ENCODE results near the gene CCDC146. TPM values are rescaled to one million over a fixed set of nuclear protein-coding genes. Genes with fewer than 3 reads are reported as not detected.
"Not testable (repeated sequence)": the region's sequence is repeated elsewhere in the genome, so short reads cannot be mapped to it uniquely, and the experiment has no call there.

CCDC146 gene, protein sequence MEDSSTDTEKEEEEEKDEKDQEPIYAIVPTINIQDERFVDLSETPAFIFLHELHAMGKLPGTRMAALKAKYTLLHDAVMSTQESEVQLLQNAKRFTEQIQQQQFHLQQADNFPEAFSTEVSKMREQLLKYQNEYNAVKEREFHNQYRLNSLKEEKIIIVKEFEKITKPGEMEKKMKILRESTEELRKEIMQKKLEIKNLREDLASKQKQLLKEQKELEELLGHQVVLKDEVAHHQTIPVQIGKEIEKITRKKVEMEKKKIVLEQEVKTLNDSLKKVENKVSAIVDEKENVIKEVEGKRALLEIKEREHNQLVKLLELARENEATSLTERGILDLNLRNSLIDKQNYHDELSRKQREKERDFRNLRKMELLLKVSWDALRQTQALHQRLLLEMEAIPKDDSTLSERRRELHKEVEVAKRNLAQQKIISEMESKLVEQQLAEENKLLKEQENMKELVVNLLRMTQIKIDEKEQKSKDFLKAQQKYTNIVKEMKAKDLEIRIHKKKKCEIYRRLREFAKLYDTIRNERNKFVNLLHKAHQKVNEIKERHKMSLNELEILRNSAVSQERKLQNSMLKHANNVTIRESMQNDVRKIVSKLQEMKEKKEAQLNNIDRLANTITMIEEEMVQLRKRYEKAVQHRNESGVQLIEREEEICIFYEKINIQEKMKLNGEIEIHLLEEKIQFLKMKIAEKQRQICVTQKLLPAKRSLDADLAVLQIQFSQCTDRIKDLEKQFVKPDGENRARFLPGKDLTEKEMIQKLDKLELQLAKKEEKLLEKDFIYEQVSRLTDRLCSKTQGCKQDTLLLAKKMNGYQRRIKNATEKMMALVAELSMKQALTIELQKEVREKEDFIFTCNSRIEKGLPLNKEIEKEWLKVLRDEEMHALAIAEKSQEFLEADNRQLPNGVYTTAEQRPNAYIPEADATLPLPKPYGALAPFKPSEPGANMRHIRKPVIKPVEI
- under 1 TPM in 5 of 6 donors, not detected in 1; 0.13 to 0.73 (median 0.52) TPM for polyA plus RNA-seq (ENCODE audit: low read depth in 6 of 6)

DNA sequence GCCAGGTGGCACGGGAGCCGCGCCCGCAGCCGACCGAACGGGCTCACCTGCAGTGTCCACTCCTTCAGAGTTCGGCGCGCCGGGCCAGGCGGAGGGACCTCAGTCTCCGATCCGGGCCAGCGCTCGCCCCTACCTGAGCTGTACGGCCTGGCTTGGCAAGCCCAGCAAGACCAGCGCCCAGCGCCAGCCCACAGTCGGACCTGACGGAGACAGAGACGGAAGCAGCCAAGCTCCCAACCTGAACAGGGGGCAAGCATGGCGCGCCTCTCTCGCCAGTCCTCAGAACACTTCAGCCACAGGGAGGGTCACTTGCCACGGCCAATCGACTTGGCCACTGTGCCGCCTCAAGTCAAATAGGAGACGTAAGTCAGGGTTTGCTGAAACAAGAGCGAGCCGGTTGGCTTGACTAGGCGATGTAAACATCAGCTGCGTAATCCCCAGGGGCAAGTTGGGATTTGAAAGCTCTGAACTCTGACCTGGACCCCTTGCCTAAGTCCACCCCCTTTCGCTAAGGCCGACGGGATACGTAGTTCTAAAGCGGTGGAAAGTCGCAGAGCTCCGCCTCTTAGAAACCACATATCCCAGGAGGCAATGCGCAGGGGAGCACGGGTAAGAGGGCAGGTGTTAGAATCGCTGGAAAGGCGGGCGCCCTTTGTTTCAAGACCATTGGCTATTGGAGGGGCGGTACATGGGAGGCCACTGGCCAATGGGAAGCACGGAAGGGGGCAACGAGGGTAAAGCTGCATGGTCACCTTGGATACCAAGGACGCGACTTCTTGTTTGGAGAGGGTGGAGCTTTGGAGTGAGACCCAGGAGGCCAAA is at the start of gene CCDC146:
TSS of gene CCDC146 (plus strand) at position 756 of the 822 bp plus-strand sequence. CDS start 45,054 bp downstream, outside the sequence.
- ATAC-seq (ENCODE audit: low read depth in 2 of 2): peak; percentile 94 to 95
- H3K9me3 Mint-ChIP-seq, H3K36me3 Mint-ChIP-seq, H3K27me3 Mint-ChIP-seq: not testable (repeated sequence)
- Mint-ChIP-seq H3K4me3 (peak within 1 kb of the TSS; percentile 74 to 95 (median 86)), H3K4me1 (peaks cover 6 to 11% (median 11%) of the 10 kb centered on the region in 3 donors), H3K27ac (peak within 1 kb of the TSS; percentile 30 to 98 (median 90))
- peak; percentile 96 for DNase-seq

DNA sequence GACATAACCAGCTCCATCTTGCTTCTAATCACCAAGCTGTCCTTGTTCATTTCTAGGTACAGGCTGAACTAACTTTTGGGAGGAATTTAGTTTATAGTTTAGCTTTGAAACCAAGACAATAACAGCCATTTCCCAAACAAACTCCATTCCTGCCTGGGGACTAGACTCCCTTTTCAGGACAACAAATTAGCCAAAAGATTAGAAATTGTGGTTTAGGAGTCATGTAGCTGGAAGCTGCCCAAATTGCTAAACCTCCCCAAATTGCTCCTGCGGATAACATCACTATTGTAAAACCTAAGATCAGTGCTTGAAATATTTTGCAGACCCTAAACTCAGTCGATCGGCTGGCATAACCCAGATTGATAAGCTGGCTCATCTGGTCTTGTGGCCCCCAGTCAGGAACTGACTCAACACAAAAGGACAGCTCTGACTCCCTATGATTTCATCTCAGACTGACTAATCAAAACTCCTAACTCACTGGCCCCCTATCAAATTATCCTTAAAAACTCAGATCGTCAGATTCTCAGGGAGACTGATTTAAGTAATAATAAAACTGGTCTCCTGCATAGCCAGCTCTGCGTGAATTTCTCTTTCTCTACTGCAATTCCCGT is 47.5 kb upstream of the CCDC146 start:
- H3K36me3 Mint-ChIP-seq: peaks cover 18 to 25% of the 10 kb centered on the region in 2 donors
- not testable (repeated sequence) for H3K27ac Mint-ChIP-seq; DNase-seq; H3K9me3 Mint-ChIP-seq; H3K27me3 Mint-ChIP-seq; H3K4me3 Mint-ChIP-seq; ATAC-seq (ENCODE audit: low read depth in 2 of 2); H3K4me1 Mint-ChIP-seq

DNA sequence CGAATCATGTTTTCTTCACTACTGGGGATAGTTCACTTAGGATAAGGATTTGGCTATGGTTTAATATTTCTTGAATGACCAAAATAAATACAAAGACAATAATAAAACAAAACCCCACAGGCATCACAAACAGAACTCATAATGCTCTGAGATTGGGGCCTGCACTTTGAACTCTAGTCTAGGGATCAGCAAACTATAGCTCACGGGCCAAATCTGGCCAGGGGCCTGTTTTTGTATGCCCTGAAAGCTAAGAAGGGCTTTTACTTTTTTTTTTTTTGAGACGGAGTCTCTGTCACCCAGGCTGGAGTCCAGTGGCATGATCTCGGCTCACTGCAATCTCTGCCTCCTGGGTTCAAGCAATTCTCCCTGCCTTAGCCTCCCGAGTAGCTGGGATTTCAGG is 45.4 kb upstream of the CCDC146 start:
- H3K27me3 Mint-ChIP-seq; ATAC-seq (ENCODE audit: low read depth in 2 of 2); H3K27ac Mint-ChIP-seq; H3K9me3 Mint-ChIP-seq; H3K4me1 Mint-ChIP-seq; DNase-seq; H3K4me3 Mint-ChIP-seq: not testable (repeated sequence)
- H3K36me3 Mint-ChIP-seq: peaks cover 13 to 18% of the 10 kb centered on the region in 2 donors

DNA sequence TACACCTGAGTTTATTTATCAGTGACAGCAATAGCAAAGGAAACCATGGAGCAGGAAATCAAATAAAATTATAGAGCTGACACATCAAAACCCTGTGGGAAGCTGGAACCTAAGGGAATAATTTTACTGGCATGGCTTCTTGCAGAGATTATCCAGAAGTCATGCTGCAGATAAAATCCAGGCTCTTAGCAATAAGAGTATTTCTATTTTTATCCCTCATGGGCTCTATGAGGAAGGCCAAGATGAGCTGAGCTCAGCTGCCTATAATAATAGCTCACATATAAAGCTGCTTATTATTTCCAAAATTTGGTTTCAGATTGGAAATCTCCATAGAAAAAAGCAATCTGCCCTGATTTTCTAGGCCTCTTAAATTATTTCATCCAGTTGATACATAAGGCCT is 43.3 kb upstream of the CCDC146 start:
- not testable (repeated sequence) for H3K27me3 Mint-ChIP-seq; DNase-seq; ATAC-seq (ENCODE audit: low read depth in 2 of 2); H3K9me3 Mint-ChIP-seq; H3K27ac Mint-ChIP-seq; H3K4me1 Mint-ChIP-seq; H3K4me3 Mint-ChIP-seq
- peaks cover 14 to 15% of the 10 kb centered on the region in 2 donors for H3K36me3 Mint-ChIP-seq

DNA sequence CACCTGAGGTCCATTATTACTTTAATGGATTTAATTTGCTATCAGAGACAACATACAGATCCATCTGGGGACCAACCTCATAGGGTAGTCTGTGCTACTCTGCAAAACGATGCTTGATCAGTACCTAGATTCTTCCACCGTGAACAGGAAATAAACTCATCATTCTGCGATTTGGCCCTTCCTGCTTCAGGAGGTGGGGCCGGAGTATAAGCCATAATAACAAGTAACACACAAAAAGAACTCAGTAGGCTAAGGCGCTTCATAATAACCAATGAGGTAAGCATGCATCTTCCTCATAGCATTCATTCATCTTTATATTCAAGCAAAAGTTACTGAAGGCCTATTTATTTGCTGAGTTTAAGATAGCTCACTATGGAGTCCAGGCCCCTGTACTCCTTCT is 42.8 kb upstream of the CCDC146 start:
- H3K27ac Mint-ChIP-seq; ATAC-seq (ENCODE audit: low read depth in 2 of 2); DNase-seq; H3K9me3 Mint-ChIP-seq; H3K4me3 Mint-ChIP-seq; H3K27me3 Mint-ChIP-seq; H3K4me1 Mint-ChIP-seq: not testable (repeated sequence)
- H3K36me3 Mint-ChIP-seq: peaks cover 10 to 11% of the 10 kb centered on the region in 2 donors

DNA sequence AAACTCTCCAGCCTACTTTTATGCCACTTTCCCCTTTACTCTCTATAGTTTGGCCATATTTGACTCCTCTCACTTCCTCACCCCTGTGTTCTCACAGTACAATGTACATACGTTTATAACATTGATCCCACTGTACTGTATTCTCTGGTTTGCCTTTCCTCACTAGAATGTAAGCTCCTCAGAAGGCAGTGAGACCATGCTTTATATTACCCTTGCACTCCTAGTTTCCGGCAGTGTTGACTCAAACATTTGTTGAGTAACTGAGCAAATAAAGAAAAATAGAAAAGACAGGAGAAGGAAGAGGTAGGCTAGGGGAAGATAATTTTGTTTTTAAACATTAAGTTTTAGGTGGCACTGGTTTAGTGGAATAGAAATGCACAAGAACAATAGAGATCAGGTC is 42.2 kb upstream of the CCDC146 start:
- H3K27ac Mint-ChIP-seq: peak overlapping the region in 1 of 6 donors; percentile 54
- not testable (repeated sequence) for H3K9me3 Mint-ChIP-seq; H3K4me1 Mint-ChIP-seq; H3K36me3 Mint-ChIP-seq; H3K4me3 Mint-ChIP-seq; H3K27me3 Mint-ChIP-seq; DNase-seq; ATAC-seq (ENCODE audit: low read depth in 2 of 2)

DNA sequence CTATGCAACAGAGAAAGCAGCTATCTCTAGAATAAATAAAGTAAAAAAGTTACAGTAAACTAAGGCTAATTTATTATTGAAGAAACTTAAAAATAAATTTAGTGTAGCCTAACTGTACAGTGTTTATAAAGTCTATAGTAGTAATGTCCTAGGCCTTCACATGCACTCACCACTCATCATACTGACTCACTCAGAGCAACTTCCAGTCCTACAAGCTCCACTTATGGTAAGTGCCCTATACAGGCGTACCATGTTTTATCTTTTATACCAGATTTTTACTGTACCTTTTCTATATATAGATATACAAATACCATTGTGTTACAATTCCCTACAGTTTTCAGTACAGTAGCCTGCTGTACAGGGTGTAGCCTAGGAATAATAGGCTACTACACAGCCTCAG is 40.2 kb upstream of the CCDC146 start:
- H3K9me3 Mint-ChIP-seq; H3K36me3 Mint-ChIP-seq; H3K27me3 Mint-ChIP-seq; DNase-seq; H3K27ac Mint-ChIP-seq; ATAC-seq (ENCODE audit: low read depth in 2 of 2); H3K4me3 Mint-ChIP-seq; H3K4me1 Mint-ChIP-seq: not testable (repeated sequence)

DNA sequence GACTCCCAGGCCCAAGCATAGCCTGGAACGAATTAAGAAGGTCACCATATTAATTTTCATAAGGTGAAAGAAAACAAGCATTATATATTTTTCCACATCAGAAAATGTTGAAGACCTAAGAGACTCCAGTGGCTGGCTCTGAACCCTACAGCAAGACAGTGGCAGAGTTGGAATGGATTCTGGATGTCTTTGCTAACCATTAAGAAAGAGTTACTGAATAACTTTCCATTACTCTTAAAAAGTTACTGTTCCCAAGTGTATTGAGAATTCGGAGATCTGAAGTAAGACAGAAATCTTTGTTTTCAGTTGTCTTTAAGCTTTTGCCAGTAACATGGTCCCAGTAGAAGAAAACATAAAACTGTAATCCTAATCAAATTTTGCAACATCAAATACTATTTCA is 30.1 kb upstream of the CCDC146 start:
- DNase-seq; H3K27me3 Mint-ChIP-seq; H3K27ac Mint-ChIP-seq; H3K36me3 Mint-ChIP-seq; H3K4me1 Mint-ChIP-seq; ATAC-seq (ENCODE audit: low read depth in 2 of 2); H3K4me3 Mint-ChIP-seq; H3K9me3 Mint-ChIP-seq: not testable (repeated sequence)

DNA sequence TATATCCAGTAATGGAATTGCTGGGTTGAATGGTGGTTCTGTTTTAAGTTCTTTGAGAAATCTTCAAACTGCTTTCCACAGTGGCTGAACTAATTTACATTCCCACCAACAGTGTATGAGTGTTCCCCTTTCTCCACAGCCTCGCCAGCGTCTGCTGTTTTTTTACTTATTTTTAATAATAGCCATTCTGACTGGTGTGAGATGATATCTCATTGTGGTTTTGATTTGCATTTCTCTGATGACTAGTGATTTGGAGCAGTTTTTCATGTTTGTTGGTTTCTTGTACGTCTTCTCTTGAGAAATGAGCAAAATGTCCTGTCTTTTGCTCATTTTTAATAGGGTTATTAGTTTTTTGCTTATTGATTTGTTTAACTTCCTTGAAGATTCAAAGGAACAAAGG is 21.9 kb upstream of the CCDC146 start:
- DNase-seq; ATAC-seq (ENCODE audit: low read depth in 2 of 2); H3K27ac Mint-ChIP-seq; H3K9me3 Mint-ChIP-seq; H3K4me3 Mint-ChIP-seq; H3K36me3 Mint-ChIP-seq; H3K4me1 Mint-ChIP-seq; H3K27me3 Mint-ChIP-seq: not testable (repeated sequence)

DNA sequence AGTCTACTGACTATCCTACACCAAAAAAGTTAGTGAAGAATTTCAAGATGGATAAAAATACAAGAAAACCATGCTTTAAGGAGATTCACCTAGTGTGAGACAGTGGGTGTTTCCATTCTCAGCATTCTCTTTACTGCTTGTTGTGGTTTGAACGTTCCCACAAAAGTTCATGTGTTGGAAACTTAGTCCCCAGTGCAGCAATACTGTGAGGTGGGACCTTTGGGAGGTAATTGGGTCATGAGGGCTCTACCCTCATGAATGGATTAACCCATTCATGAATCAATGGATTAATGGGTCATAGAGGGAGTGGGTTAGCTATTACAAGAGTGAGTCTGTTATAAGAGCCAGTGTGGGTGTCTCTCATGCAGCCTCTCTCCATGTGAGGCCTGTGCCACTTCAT is 21.2 kb upstream of the CCDC146 start:
- not testable (repeated sequence) for H3K27me3 Mint-ChIP-seq; DNase-seq; H3K9me3 Mint-ChIP-seq; H3K4me3 Mint-ChIP-seq; H3K27ac Mint-ChIP-seq; H3K36me3 Mint-ChIP-seq; ATAC-seq (ENCODE audit: low read depth in 2 of 2); H3K4me1 Mint-ChIP-seq

DNA sequence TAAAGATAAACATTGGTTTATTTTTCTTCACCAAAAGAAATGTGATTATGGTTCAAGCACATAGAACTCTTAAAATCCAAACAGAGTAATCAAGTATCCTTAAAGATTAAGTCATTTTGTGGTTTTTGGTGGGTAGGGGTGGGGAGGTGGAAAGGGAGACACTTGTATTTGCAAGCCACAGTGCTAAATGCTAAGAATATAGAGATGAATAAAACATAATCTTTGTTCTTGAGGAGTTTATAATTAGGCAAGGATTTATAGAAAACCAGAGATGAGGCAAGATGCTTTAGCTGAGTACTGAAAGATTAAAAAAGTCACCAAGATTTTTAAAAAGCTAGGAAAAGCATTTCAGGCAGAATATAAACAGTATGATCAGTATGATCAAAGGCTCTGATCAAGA is 19.7 kb upstream of the CCDC146 start:
- H3K27me3 Mint-ChIP-seq; H3K4me3 Mint-ChIP-seq; DNase-seq; ATAC-seq (ENCODE audit: low read depth in 2 of 2); H3K9me3 Mint-ChIP-seq; H3K27ac Mint-ChIP-seq; H3K4me1 Mint-ChIP-seq; H3K36me3 Mint-ChIP-seq: not testable (repeated sequence)

DNA sequence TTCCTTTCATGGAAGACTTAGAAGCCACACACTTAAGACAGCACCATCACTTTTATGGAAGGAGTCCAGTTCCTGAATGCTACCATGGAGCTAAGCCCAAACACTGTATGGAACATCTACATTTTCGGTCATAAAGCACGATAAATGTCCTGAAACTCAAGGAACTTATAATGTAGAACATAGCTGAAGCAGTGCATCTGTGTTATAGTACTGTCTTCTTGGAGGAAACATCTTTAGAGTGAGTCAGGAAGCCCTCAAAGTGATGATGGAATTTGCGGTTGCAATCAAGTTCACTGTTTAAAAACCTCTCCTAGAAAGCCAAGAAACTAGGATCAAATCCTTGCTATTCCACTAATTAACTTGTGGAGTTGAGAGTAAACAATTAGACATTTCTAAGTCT is 16.5 kb upstream of the CCDC146 start:
- not testable (repeated sequence) for H3K27me3 Mint-ChIP-seq; H3K4me3 Mint-ChIP-seq; ATAC-seq (ENCODE audit: low read depth in 2 of 2); H3K27ac Mint-ChIP-seq; H3K36me3 Mint-ChIP-seq; DNase-seq; H3K4me1 Mint-ChIP-seq; H3K9me3 Mint-ChIP-seq

DNA sequence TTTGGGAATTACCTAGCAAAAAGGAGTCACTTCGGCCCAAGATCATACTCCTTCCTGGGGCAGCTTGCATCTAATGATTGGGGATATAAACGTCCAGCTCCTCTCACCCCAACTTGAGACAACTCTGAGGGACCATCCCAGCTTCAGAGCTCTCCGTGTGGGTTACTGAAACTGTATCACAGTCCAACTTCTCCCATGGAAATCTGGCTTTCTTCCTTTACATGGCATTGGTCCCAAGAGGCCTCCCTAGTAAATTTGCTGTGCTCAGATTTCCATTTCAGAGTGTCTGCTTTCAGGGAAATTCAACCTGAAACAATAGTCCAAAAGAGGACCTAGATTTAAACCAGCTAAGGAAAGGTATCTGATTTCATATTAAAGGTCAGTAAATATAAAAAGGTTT is 14.8 kb upstream of the CCDC146 start:
- not testable (repeated sequence) for DNase-seq; H3K4me1 Mint-ChIP-seq; H3K9me3 Mint-ChIP-seq; ATAC-seq (ENCODE audit: low read depth in 2 of 2); H3K27me3 Mint-ChIP-seq; H3K36me3 Mint-ChIP-seq; H3K27ac Mint-ChIP-seq; H3K4me3 Mint-ChIP-seq

All from naive B cell (primary cell).